Naive thymus-derived CD4-positive, alpha-beta T cell (primary cell): ENCODE data around the gene PEAR1. TPM values are rescaled to one million over a fixed set of nuclear protein-coding genes. Genes with fewer than 3 reads are reported as not detected.
A peak's percentile ranks its signal among the peaks of the same experiment; 100 is the strongest.

Source experiments
- ATAC-seq: fragments of 150-1000 bp; cut with Tn5 transposase; 2 replicates; pipeline ENCODE4 v1.10.0; 2021; ENCODE audit warnings: mild to moderate bottlenecking, moderate library complexity
- CTCF ChIA-PET: fragments of 350-600 bp; sonication (Branson Sonifier 250); formaldehyde crosslinking; loops from one replicate; lab custom pipeline; 2021; ENCODE audit warnings: antibody characterized with exemption; lab: Charles Lee
- POLR2A ChIA-PET: fragments of 350-600 bp; sonication (Branson Sonifier 250); formaldehyde crosslinking; loops from one replicate; lab custom pipeline; 2021; ENCODE audit warnings: antibody characterized with exemption, inconsistent platforms; lab: Charles Lee
- DNase-seq, 9 donors: peaks; one replicate each; pipeline versions ENCODE4 v3.0.0 to v3.0.0-alpha.2; 2020 to 2022; ENCODE audit warnings: mixed read lengths in 1 of 9
- H3K27ac ChIP-seq: one replicate; pipeline ENCODE4 v1.7.0; 2013; ENCODE audit warnings: mild to moderate bottlenecking, low read depth, low read length, moderate library complexity
- H3K27me3 ChIP-seq, 2 donors: one replicate each; pipeline ENCODE4 v1.7.0; 2013; ENCODE audit warnings: low read length in 2 of 2, mild to moderate bottlenecking in 2 of 2, moderate library complexity in 2 of 2; ENCODE audit not compliant: control insufficient read depth in 2 of 2, insufficient read depth in 2 of 2
- H3K36me3 ChIP-seq, 3 experiments: 1 replicate in 2 of 3; 2 replicates in 1 of 3; pipeline ENCODE4 v1.7.0; 2013; ENCODE audit warnings: low read length in 3 of 3, mild to moderate bottlenecking in 3 of 3, moderate library complexity in 1 of 3; ENCODE audit not compliant: insufficient read depth in 3 of 3, control insufficient read depth in 2 of 3
- H3K4me1 ChIP-seq, 2 donors: one replicate each; pipeline ENCODE4 v1.7.0; 2013; ENCODE audit warnings: low read length in 2 of 2, mild to moderate bottlenecking in 2 of 2, moderate library complexity in 1 of 2; ENCODE audit not compliant: control insufficient read depth in 2 of 2, insufficient read depth in 2 of 2
- H3K4me3 ChIP-seq: 2 replicates; pipeline ENCODE4 v1.7.0; 2013; ENCODE audit warnings: mild to moderate bottlenecking, low read length
- H3K9me3 ChIP-seq, 3 experiments: 1 replicate in 2 of 3; 2 replicates in 1 of 3; pipeline ENCODE4 v1.7.0; 2013; ENCODE audit warnings: low read length in 3 of 3; ENCODE audit not compliant: control insufficient read depth in 2 of 3
- H3K27ac Mint-ChIP-seq, 9 donors: one replicate each; pipeline ENCODE4 v1.8.0; 2020 to 2022; ENCODE audit warnings: mixed read lengths in 9 of 9, mild to moderate bottlenecking in 8 of 9, moderate library complexity in 5 of 9, inconsistent platforms in 2 of 9
- H3K27me3 Mint-ChIP-seq, 5 donors: one replicate each; pipeline ENCODE4 v1.8.0; 2021 to 2022; ENCODE audit warnings: mixed read lengths in 5 of 5, mild to moderate bottlenecking in 1 of 5
- H3K36me3 Mint-ChIP-seq, 5 donors: one replicate each; pipeline ENCODE4 v1.8.0; 2020 to 2022; ENCODE audit warnings: mixed read lengths in 5 of 5, mild to moderate bottlenecking in 3 of 5, inconsistent platforms in 1 of 5
- H3K4me1 Mint-ChIP-seq, 7 donors: one replicate each; pipeline ENCODE4 v1.8.0; 2020 to 2022; ENCODE audit warnings: mixed read lengths in 7 of 7, mild to moderate bottlenecking in 3 of 7, inconsistent platforms in 1 of 7
- H3K4me3 Mint-ChIP-seq, 10 donors: one replicate each; pipeline ENCODE4 v1.8.0; 2020 to 2022; ENCODE audit warnings: mild to moderate bottlenecking in 10 of 10, mixed read lengths in 10 of 10, moderate library complexity in 6 of 10, inconsistent platforms in 2 of 10
- H3K9me3 Mint-ChIP-seq, 11 donors: one replicate each; pipeline ENCODE4 v1.8.0; 2020 to 2022; ENCODE audit warnings: mixed read lengths in 11 of 11, mild to moderate bottlenecking in 4 of 11, inconsistent platforms in 1 of 11, moderate library complexity in 1 of 11
- intact Hi-C, 2 donors: fragments of 100-400 bp; cut with micrococcal nuclease; formaldehyde crosslinking; loops; one replicate each; pipeline ENCODE4 v1.15.1; 2023
- polyA plus RNA-seq, 2 donors: library from polyadenylated mRNA; unstranded; fragments of 300-500 nt; fragmentation: Illumina TruSeq; gene quantifications; one replicate each; pipeline ENCODE4 v1.2.3, GENCODE V29; 2021
- total RNA-seq, 6 experiments: library from RNA in 5 of 6; stranded (reverse) in 5 of 6; gene quantifications; 1 replicate in 5 of 6; 2 replicates in 1 of 6; pipeline ENCODE4 v1.2.3 and lab custom pipeline; 2021 to 2026

Gene PEAR1
- total RNA-seq: under 1 TPM; 0.19 to 0.88 (median 0.30) TPM
- 1 to 10 TPM in 1 of 2 donors, under 1 TPM in 1; 0.82 to 1.2 TPM for polyA plus RNA-seq
- not detected for total RNA-seq (lab: John Stamatoyannopoulos, UW)

- intact Hi-C loops: loop anchor here in 1 of 2 donors (2.0 kb wide), 1 partner anchor 68 kb away; no protein-coding TSS in a partner anchor
Observed at GRCh38 chr1:156893048-156893953, at the start of gene PEAR1. PEAR1 (plus strand) TSS chr1:156893718; CDS start chr1:156903927, 10,209 bp downstream.

GRCh38 chr1:156844102-156844501, 49.4 kb upstream of the PEAR1 start:
- CTCF ChIA-PET: interaction anchor here (0.5 kb wide), 1 partner anchor 52 kb away, joined by 4 read pairs; no protein-coding TSS in a partner anchor
- Mint-ChIP-seq H3K9me3 (peaks cover 0 to 3% (median 0%) of the 10 kb centered on the region in 11 donors), H3K4me1 (peaks cover 8 to 42% (median 31%) of the 10 kb centered on the region in 7 donors), H3K27ac (no peak overlapping the region), H3K36me3 (peaks cover 0 to 2% (median 0%) of the 10 kb centered on the region in 5 donors), H3K27me3 (peaks cover 38 to 67% (median 48%) of the 10 kb centered on the region in 5 donors), H3K4me3 (peak overlapping the region in 8 of 10 donors; percentile 2 to 82 (median 62))
- peaks cover 0 to 19% of the 10 kb centered on the region in 2 donors for H3K4me1 ChIP-seq
- POLR2A ChIA-PET: no interaction called here
- H3K4me3 ChIP-seq: no peak overlapping the region
- H3K36me3 ChIP-seq: no peaks in the 10 kb centered on the region
- intact Hi-C loops: no loop called here
- no peak for DNase-seq
- ATAC-seq: no peak
- H3K9me3 ChIP-seq: no peaks in the 10 kb centered on the region
- H3K27me3 ChIP-seq: peaks cover 0 to 3% of the 10 kb centered on the region in 2 donors
- no peak overlapping the region for H3K27ac ChIP-seq

More at GRCh38 chr1:156893048-156893953, at the start of gene PEAR1:
- Histone ChIP-seq H3K27ac (no peak within 1 kb of the TSS), H3K27me3 (peaks cover 8 to 11% of the 10 kb centered on the region in 2 donors), H3K4me1 (peaks cover 0 to 8% of the 10 kb centered on the region in 2 donors), H3K36me3 (no peaks in the 10 kb centered on the region), H3K4me3 (peak within 1 kb of the TSS; percentile 41), H3K9me3 (no peaks in the 10 kb centered on the region)
- H3K4me3 Mint-ChIP-seq: peak within 1 kb of the TSS; percentile 68 to 84 (median 75)
- POLR2A ChIA-PET: interaction anchor here (1.1 kb wide), 1 partner anchor 74 kb away, joined by 3 read pairs; no protein-coding TSS in a partner anchor
- H3K9me3 Mint-ChIP-seq: no peaks in the 10 kb centered on the region
- H3K27ac Mint-ChIP-seq: peak within 1 kb of the TSS in 1 of 9 donors; percentile 25
- H3K27me3 Mint-ChIP-seq: peaks cover 22 to 51% (median 42%) of the 10 kb centered on the region in 5 donors
- DNase-seq (peak in 1 of 9 donors; percentile 10), ATAC-seq (no peak)
- CTCF ChIA-PET: interaction anchor here (0.7 to 2.7 kb wide), 4 partner anchors 22 to 165 kb away, joined by 3 to 14 read pairs (median 6); partner anchors contain the start of genes ISG20L2 and METTL25B
- H3K4me1 Mint-ChIP-seq: peaks cover 13 to 34% (median 21%) of the 10 kb centered on the region in 7 donors
- no peaks in the 10 kb centered on the region for H3K36me3 Mint-ChIP-seq

GRCh38 chr1:156844638-156845037, 48.9 kb upstream of the PEAR1 start:
- H3K27ac Mint-ChIP-seq: no peak overlapping the region
- Histone ChIP-seq H3K27me3 (peaks cover 0 to 3% of the 10 kb centered on the region in 2 donors), H3K36me3 (no peaks in the 10 kb centered on the region), H3K4me1 (peaks cover 0 to 19% of the 10 kb centered on the region in 2 donors), H3K27ac (no peak overlapping the region), H3K9me3 (no peaks in the 10 kb centered on the region), H3K4me3 (peak overlapping the region; percentile 27)
- peak overlapping the region in 9 of 10 donors; percentile 2 to 82 (median 69) for H3K4me3 Mint-ChIP-seq
- peaks cover 0 to 2% (median 0%) of the 10 kb centered on the region in 5 donors for H3K36me3 Mint-ChIP-seq
- CTCF ChIA-PET: interaction anchor here (0.5 kb wide), 1 partner anchor 53 kb away, joined by 4 read pairs; no protein-coding TSS in a partner anchor
- intact Hi-C loops: no loop called here
- peaks cover 36 to 65% (median 47%) of the 10 kb centered on the region in 5 donors for H3K27me3 Mint-ChIP-seq
- DNase-seq: no peak
- peaks cover 0 to 3% (median 0%) of the 10 kb centered on the region in 11 donors for H3K9me3 Mint-ChIP-seq
- POLR2A ChIA-PET: no interaction called here
- ATAC-seq: no peak
- H3K4me1 Mint-ChIP-seq: peaks cover 10 to 43% (median 34%) of the 10 kb centered on the region in 7 donors

GRCh38 chr1:156845055-156845952, 48.2 kb upstream of the PEAR1 start:
- POLR2A ChIA-PET: no interaction called here
- Histone ChIP-seq H3K9me3 (no peaks in the 10 kb centered on the region), H3K4me1 (peaks cover 0 to 19% of the 10 kb centered on the region in 2 donors), H3K27ac (no peak overlapping the region), H3K27me3 (peaks cover 0 to 3% of the 10 kb centered on the region in 2 donors), H3K36me3 (no peaks in the 10 kb centered on the region), H3K4me3 (peak overlapping the region; percentile 27)
- H3K36me3 Mint-ChIP-seq: peaks cover 0 to 2% (median 0%) of the 10 kb centered on the region in 5 donors
- intact Hi-C loops: no loop called here
- peaks cover 32 to 60% (median 46%) of the 10 kb centered on the region in 5 donors for H3K27me3 Mint-ChIP-seq
- CTCF ChIA-PET: no interaction called here
- DNase-seq: peak in 7 of 9 donors; percentile 19 to 47 (median 28)
- peaks cover 10 to 43% (median 34%) of the 10 kb centered on the region in 7 donors for H3K4me1 Mint-ChIP-seq
- ATAC-seq: peak; percentile 64
- peaks cover 0 to 3% (median 0%) of the 10 kb centered on the region in 11 donors for H3K9me3 Mint-ChIP-seq
- H3K4me3 Mint-ChIP-seq: peak overlapping the region; percentile 54 to 82 (median 70)
- H3K27ac Mint-ChIP-seq: peak overlapping the region in 1 of 9 donors; percentile 46

GRCh38 chr1:156845953-156846545, 47.5 kb upstream of the PEAR1 start:
- peaks cover 27 to 56% (median 46%) of the 10 kb centered on the region in 5 donors for H3K27me3 Mint-ChIP-seq
- Histone ChIP-seq H3K4me1 (peaks cover 0 to 19% of the 10 kb centered on the region in 2 donors), H3K27ac (no peak overlapping the region), H3K27me3 (peaks cover 0 to 3% of the 10 kb centered on the region in 2 donors), H3K9me3 (no peaks in the 10 kb centered on the region), H3K4me3 (no peak overlapping the region), H3K36me3 (no peaks in the 10 kb centered on the region)
- intact Hi-C loops: no loop called here
- CTCF ChIA-PET: interaction anchor here (0.6 to 1.2 kb wide), 3 partner anchors 14 to 136 kb away, joined by 3 read pairs; no protein-coding TSS in a partner anchor
- H3K27ac Mint-ChIP-seq: no peak overlapping the region
- peaks cover 0 to 2% (median 0%) of the 10 kb centered on the region in 5 donors for H3K36me3 Mint-ChIP-seq
- no peak for ATAC-seq
- H3K9me3 Mint-ChIP-seq: peaks cover 0 to 3% (median 0%) of the 10 kb centered on the region in 11 donors
- H3K4me3 Mint-ChIP-seq: peak overlapping the region in 6 of 10 donors; percentile 18 to 82 (median 52)
- H3K4me1 Mint-ChIP-seq: peaks cover 10 to 43% (median 34%) of the 10 kb centered on the region in 7 donors
- no peak for DNase-seq
- POLR2A ChIA-PET: no interaction called here
